Lower leg skin (tissue), 3 donors: ENCODE results near the gene DLG3.
"Not testable (repeated sequence)": the region's sequence is repeated elsewhere in the genome, so short reads cannot be mapped to it uniquely, and the experiment has no call there.

Source experiments
- POLR2A ChIP-seq, 2 donors: fragments of 450-650 bp; IDR thresholded peaks; one replicate each; pipeline ENCODE4 v1.6.1; 2016 to 2017; ENCODE audit warnings: antibody characterized with exemption in 2 of 2, mild to moderate bottlenecking in 1 of 2, moderate library complexity in 1 of 2
- TF ChIP-seq, protein P1 (sequence below), 3 donors: fragments of 450-650 bp; IDR thresholded peaks; one replicate each; pipeline ENCODE4 v1.5.1; 2016; ENCODE audit warnings: antibody characterized with exemption in 3 of 3, mild to moderate bottlenecking in 3 of 3, moderate library complexity in 2 of 3

GRCh38 chrX:70400181-70400580, 44.5 kb upstream of the DLG3 start:
- TF ChIP-seq POLR2A (IDR thresholded peaks at IDR 0.05) = not testable (repeated sequence)
- TF ChIP-seq, protein P1, sequence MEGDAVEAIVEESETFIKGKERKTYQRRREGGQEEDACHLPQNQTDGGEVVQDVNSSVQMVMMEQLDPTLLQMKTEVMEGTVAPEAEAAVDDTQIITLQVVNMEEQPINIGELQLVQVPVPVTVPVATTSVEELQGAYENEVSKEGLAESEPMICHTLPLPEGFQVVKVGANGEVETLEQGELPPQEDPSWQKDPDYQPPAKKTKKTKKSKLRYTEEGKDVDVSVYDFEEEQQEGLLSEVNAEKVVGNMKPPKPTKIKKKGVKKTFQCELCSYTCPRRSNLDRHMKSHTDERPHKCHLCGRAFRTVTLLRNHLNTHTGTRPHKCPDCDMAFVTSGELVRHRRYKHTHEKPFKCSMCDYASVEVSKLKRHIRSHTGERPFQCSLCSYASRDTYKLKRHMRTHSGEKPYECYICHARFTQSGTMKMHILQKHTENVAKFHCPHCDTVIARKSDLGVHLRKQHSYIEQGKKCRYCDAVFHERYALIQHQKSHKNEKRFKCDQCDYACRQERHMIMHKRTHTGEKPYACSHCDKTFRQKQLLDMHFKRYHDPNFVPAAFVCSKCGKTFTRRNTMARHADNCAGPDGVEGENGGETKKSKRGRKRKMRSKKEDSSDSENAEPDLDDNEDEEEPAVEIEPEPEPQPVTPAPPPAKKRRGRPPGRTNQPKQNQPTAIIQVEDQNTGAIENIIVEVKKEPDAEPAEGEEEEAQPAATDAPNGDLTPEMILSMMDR (IDR thresholded peaks at IDR 0.05) = not testable (repeated sequence)
